ENCODE data around the gene EGLN2.
"Not testable (repeated sequence)": the region's sequence is repeated elsewhere in the genome, so short reads cannot be mapped to it uniquely, and the experiment has no call there.

Gene EGLN2

DNA sequence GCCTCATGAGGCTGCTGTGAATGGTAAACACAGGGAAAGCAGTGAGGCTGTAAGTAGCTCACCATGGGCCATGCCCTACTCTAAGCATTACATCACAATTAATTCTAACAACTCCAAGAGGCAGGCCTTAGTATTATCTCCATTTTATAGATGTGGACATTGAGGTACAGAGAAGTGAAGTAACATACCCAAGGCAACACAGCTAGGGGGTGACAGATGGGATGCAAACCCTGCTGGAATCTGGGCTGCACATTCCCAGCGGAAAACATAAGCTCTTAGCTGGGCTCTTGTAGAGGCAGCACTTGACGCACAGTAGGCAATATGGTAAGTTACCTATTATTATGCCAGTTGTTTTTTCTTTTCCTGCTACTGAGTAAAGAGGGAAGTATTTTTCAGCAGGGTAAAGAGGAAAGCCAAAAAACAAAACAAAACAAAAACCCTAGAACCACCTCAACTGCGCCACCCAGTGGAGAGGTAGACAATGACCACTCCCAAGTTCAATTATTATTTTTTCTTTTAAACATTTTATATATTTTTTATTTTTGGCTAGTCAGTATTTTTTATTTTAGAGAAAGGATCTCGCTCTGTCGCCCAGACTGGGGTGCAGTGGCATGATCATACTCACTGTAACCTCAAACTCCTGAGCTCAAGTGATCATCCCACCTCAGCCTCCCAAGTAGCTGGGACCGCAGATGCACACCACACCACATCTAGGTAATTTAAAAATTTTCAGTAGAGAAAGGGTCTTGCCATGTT is 20.7 kb downstream of the EGLN2 start:
- DNase-seq (ENCODE audit: low spot score) = not testable (repeated sequence)

GRCh38 chr19:40822161-40822560 is 23.2 kb downstream of the EGLN2 start:
- DNase-seq (ENCODE audit: low spot score) = no peak

DNA sequence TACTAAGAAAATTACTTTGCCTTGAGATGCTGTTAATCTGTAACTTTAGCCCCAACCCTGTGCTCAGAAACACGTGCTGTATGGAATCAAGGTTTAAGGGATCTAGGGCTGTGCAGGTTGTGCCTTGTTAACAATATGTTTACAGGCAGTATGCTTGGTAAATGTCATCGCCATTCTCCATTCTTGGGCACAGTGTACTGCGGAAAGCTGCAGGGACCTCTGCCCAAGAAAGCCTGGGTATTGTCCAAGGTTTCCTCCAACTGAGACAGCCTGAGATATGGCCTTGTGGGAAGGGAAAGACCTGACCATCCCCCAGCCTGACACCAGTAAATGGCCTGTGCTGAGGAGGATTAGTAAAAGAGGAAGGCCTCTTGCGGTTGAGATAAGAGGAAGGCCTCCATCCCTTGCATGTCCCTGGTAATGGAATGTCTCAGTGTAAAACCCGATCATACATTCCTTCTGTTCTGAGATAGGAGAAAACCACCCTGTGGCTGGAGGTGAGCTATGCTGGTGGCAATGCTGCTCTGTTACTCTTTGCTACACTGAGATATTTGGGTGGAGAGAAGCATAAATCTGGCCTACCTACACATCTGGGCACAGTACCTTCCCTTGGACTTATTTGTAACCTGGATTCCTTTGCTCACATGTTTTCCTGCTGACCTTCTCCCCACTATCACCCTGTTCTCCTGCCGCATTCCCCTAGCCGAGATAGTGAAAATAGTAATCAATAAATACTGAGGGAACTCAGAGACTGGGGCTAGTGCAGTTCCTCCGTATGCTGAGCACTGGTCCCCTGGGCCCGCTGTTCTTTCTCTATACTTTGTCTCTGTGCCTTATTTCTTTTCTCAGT is 23.9 kb downstream of the EGLN2 start:
- not testable (repeated sequence) for DNase-seq (ENCODE audit: low spot score)

DNA sequence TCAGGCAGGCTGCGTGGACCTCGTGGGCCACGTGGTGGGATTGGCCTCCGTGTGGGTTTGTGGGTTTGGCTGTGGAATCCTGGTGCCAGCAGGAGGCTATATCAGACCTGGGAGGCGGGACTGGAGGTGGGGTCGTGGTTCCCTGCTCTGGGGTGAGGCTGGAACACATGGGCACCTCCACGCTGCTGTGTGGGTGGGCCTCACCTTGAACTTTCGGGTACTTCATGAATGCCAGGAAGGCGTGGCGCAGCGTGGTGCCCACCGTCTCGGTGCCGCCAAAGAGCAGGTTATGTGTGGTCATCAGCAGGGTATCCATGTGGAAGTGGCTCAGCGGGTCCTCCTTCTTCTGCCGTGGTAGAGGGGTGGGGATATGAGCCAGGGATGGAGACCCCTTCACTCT is 25.9 kb downstream of the EGLN2 start:
- not testable (repeated sequence) for DNase-seq (ENCODE audit: low spot score)

- DNase-seq (ENCODE audit: low spot score) = not testable (repeated sequence)
Observed at GRCh38 chr19:40825460-40826095, 26.6 kb downstream of the EGLN2 start.

DNA sequence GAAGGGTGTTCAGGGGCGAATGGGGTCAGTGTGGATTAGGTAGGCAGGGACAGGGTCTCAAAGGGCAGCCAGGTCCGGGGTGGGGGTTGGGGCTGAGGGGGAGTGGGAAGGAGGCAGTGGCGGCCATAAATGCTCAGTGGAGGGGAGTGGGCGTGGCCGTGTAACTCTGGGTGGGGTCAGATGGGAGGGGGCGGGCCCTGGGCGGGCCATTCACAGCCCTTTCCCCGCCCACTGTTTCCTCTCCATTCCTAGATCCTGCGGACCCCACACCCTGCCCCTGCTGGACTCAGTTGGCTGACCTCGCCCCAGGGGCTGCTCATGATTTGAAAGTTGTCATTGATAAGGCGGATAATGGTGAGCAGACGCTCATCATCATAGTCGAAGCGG is 27.3 kb downstream of the EGLN2 start:
- DNase-seq (ENCODE audit: low spot score) = not testable (repeated sequence)

- not testable (repeated sequence) for DNase-seq (ENCODE audit: low spot score)
Observed at GRCh38 chr19:40826699-40827385, 27.9 kb downstream of the EGLN2 start.

- no peak for DNase-seq (ENCODE audit: low spot score)
Observed at GRCh38 chr19:40827386-40828247, 28.6 kb downstream of the EGLN2 start.

DNA sequence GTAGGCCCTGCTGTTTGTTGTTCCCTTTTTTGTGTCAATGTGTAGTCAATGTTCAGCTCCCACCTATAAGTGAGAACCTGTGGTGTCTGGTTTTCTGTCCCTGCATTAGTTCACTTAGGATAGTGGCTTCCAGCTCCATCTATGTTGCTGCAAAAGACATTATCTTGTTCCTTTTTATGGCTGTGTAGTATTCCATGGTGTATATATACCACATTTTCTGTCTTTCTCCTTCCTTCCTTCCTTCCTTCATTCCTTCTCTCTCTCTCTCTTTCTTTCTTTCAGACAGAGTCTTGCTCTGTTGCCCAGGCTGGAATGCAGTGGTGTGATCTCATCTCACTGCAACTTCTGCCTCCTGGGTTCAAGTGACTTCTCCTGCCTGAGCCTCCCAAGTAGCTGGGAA is 30.2 kb downstream of the EGLN2 start:
- DNase-seq (ENCODE audit: low spot score) = no peak

DNA sequence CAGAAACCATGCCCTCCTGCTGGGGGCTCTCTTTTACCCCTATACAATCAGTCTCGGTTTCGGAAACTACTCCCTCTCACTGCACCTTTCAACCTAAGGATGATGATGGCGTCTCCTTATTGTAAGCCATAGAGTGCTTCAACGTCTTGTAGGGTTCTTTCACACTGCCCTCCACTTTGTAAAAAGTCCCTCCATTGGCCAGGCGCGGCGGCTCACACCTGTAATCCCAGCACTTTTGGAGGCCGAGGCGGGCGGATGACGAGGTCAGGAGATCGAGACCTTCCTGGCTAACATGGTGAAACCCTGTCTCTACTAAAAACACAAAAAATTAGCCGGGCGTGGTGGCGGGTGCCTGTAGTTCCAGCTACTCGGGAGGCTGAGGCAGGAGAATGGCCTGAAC is 31.8 kb downstream of the EGLN2 start:
- DNase-seq (ENCODE audit: low spot score) = not testable (repeated sequence)

DNA sequence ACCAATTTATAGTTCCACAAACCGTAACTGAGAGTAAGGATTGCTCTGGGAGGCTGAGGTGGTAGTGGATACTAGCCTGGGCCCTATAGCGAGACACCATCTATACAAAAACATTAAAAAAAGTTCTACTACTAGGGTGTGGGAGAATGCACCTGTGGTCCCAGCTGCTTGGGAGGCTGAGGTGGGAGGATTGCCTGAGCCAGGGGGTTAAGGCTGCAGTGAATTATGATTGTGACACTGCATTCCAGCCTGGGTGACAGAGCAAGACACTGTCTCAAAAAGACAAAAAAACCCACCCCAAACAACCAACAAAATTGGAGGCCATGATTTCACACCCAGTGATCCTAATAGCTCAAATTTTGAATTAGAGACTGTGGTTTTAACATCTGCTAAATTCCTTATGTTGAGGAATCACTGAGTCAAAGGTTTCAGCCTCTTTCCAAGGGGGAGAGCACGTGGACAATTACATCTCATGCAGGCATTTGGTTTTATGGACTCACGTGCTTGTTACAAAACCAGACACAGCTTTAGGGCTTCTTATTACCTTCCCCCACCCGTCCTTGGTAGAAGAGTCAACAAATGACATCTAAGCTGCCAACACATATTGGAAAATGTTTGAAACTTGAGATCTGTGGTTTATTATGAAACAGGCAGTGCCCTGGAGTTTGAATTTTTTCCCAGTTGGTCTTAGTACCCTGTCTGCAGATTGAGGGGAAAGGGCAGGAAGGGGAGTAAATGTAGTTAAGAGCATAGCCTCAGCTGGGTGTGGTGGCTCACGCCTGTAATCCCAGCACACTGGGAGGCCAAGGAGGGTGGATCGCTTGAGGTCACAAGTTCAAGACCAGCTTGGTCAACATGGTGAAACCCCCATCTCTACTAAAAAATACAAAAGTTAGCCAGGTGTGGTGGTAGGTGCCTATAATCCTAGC is 32.8 kb downstream of the EGLN2 start:
- DNase-seq (ENCODE audit: low spot score) = no peak

DNA sequence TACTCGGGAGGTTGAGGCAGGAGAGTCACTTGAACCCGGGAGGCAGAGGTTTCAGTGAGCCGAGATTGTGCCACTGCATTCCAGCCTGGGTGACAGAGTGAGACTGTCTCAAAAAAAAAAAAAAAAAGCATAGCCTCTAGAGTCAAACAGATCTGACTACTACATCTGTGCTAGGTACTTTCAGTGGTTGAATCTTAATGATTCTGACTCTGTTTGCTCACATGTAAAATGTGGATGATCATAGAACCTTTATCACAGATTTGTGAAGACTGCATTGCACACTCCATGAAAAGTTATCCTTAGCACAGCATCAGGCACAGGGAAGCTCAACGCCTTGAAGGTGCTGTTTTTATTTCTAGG is 33.4 kb downstream of the EGLN2 start:
- not testable (repeated sequence) for DNase-seq (ENCODE audit: low spot score)

- DNase-seq (ENCODE audit: low spot score) = not testable (repeated sequence)
Observed at GRCh38 chr19:40833728-40834533, 34.9 kb downstream of the EGLN2 start.

- no peak for DNase-seq (ENCODE audit: low spot score)
Observed at GRCh38 chr19:40836754-40837429, 37.9 kb downstream of the EGLN2 start.

- not testable (repeated sequence) for DNase-seq (ENCODE audit: low spot score)
Observed at GRCh38 chr19:40838477-40838876, 39.5 kb downstream of the EGLN2 start.

DNA sequence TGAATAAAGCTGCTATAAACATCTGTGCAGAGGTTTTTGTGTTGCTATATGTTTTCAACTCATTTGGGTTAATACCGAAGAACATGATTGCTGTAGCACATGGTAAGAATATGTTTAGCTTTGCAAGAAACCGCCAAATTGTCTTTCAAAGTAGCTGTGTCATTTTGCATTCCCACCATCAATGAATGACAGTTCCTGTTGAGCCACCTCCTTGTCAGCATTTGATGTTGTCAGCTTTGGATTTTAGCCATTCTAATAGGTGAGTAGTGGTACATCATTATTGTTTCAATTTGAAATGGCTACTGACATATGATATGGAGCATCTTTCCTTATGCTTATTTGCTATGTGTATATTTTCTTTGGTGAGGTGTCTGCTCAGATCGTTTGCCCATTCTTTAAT is 43.0 kb downstream of the EGLN2 start:
- not testable (repeated sequence) for DNase-seq (ENCODE audit: low spot score)

DNA sequence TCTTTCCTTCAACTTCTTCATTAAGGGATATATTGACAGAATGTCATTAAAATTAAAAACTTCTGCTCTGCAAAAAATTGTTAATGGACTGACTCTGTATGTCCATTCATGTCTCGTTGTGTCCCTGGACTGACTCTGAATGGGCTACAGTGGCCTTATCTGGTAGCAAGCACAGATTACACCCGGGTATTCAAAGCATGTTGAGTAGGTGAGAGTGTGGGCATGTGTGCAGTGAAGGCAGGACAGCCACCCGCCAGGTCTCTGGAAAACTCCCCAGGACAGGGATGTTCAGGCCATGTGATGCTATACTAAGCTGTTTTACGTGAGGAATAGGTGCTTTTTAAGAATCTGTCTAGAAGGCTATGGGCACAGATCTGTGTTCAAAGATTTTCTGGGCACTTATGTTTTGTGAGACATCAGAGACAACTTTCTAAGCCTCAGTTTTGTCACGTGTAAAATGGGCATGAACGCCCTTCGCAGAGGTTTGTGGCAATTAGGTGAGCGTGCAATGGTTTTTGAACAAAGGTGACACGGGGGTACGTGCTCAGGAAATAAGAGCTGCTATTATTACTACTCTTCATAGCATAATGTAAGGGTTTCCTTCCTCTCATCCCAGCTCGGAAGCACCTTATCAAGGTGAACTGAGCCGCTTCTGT is 44.1 kb downstream of the EGLN2 start:
- DNase-seq (ENCODE audit: low spot score) = not testable (repeated sequence)

GRCh38 chr19:40843653-40844052 is 44.7 kb downstream of the EGLN2 start:
- peak; percentile 32 for DNase-seq (ENCODE audit: low spot score)

All from iPS-NIHi11 (cell line).